ENCODE results near the gene SLC26A11. TPM values are rescaled to one million over a fixed set of nuclear protein-coding genes. Genes with fewer than 3 reads are reported as not detected.

SLC26A11 gene
- total and polyA plus RNA-seq, 2 of the 13 experiments (the other 11 are each of a cell fraction or from before 2014, with no cell fraction given), result 8.7 to 13.2 TPM

GRCh38 chr17:80209765-80210164, 10.5 kb upstream of the SLC26A11 start:
- DNase-seq (ENCODE audit: low spot score) (no peak), FAIRE-seq (no peak), ATAC-seq (no peak)
- H3K36me3 ChIP-seq (replicated peaks in 1 of 2; ENCODE audit: control insufficient read depth in 1 of 2, insufficient read depth in 2 of 2, low read length in 2 of 2), result peaks cover 20 to 37% of the 10 kb centered on the region in 2 experiments
- H3K4me3 ChIP-seq (replicated peaks in 1 of 3; ENCODE audit: insufficient read depth in 1 of 3, low read depth in 2 of 3, low read length in 3 of 3), result no peak overlapping the region
- H3K27ac ChIP-seq (ENCODE audit: extremely low read length, insufficient read depth, low read length), result no peak overlapping the region
- no peak for TF ChIP-seq PHF8 (CRISPR knock-in tag; IDR thresholded peaks at IDR 0.05)
- no peak for TF ChIP-seq CEBPB (IDR thresholded peaks at IDR 0.05; ENCODE audit: borderline replicate concordance, low read depth, low read length)
- TF ChIP-seq FOXJ3 (CRISPR knock-in tag; IDR thresholded peaks at IDR 0.05; ENCODE audit: borderline replicate concordance), result no peak
- no peak for TF ChIP-seq RCOR2 (CRISPR knock-in tag; IDR thresholded peaks at IDR 0.05)
- TF ChIP-seq ZNF543 (CRISPR knock-in tag; IDR thresholded peaks at IDR 0.05), result no peak
- no peak for TF ChIP-seq ZNF790 (CRISPR knock-in tag; IDR thresholded peaks at IDR 0.05; ENCODE audit: borderline replicate concordance)
- TF ChIP-seq ZMAT3 (CRISPR knock-in tag; conservative IDR thresholded peaks at IDR 0.05), result no peak
- peak; percentile 66 for TF ChIP-seq AGO2 (optimal IDR thresholded peaks at IDR 0.05; ENCODE audit: low read depth, low read length)
- no peak for TF ChIP-seq RORA (CRISPR knock-in tag; IDR thresholded peaks at IDR 0.05)
- TF ChIP-seq ZNF776 (CRISPR knock-in tag; IDR thresholded peaks at IDR 0.05), result 0 out of 2 replicates have a peak, but pooled peaks have one; percentile 23
- TF ChIP-seq RXRA (CRISPR knock-in tag; IDR thresholded peaks at IDR 0.05), result no peak
- TF ChIP-seq HNRNPH1 (optimal IDR thresholded peaks at IDR 0.05; ENCODE audit: low read depth, low read length), result no peak
- TF ChIP-seq DNMT1 (CRISPR knock-in tag; IDR thresholded peaks at IDR 0.05), result no peak
- TF ChIP-seq KDM1A (CRISPR knock-in tag; IDR thresholded peaks at IDR 0.05), result no peak
- TF ChIP-seq ZNF17 (CRISPR knock-in tag; IDR thresholded peaks at IDR 0.05), result no peak
- H3K4me1 ChIP-seq (ENCODE audit: insufficient read depth, low read length), result no peaks in the 10 kb centered on the region
- H4K20me1 ChIP-seq (ENCODE audit: insufficient read depth, low read length), result no peaks in the 10 kb centered on the region
- H2AFZ ChIP-seq (ENCODE audit: low read length), result no peak overlapping the region
- CTCF ChIA-PET (ENCODE audit: low intra/inter-chr PET ratio, low total read pairs), result no interaction called here
- POLR2A ChIA-PET, result no interaction called here
- no peaks in the 10 kb centered on the region for H3K9me3 ChIP-seq (ENCODE audit: low read length)
- no TSS peak for BruUV-seq (replicated peaks)
- H3K9ac ChIP-seq (ENCODE audit: insufficient read depth, low read depth, low read length), result no peak overlapping the region
- in situ Hi-C loops (cut with HindIII; ENCODE audit: extremely low pct_ligation_motif_present, low pct_unique_long_range_greater_than_20kb) (no loop called here), intact Hi-C loops (cut with micrococcal nuclease; ENCODE audit: unreplicated experiment) (no loop called here)
- H3K4me2 ChIP-seq (ENCODE audit: low read depth, low read length), result no peak overlapping the region
- no peaks in the 10 kb centered on the region for H3K79me2 ChIP-seq (ENCODE audit: insufficient read depth, low read length)
- no peaks in the 10 kb centered on the region for H3K27me3 ChIP-seq (ENCODE audit: control insufficient read depth in 1 of 2, insufficient read depth in 2 of 2, low read length in 2 of 2)
- 100% methylated on average over 2 of the region's 12 CpGs for WGBS (ENCODE audit: low lambda C conversion rate)

All from HepG2 (cell line).